Kidney epithelial cell (primary cell): ENCODE results near the gene EXTL2. TPM values are rescaled to one million over a fixed set of nuclear protein-coding genes. Genes with fewer than 3 reads are reported as not detected.

Experiments
- DNase-seq: peaks from one replicate; pipeline ENCODE4 v3.0.0-alpha.2; 2010; ENCODE audit warnings: low read depth
- H3K27me3 ChIP-seq: 2 replicates; pipeline ENCODE4 v1.6.0; 2011; ENCODE audit warnings: low read length; ENCODE audit not compliant: control insufficient read depth, insufficient read depth
- H3K36me3 ChIP-seq: 2 replicates; pipeline ENCODE4 v1.5.1; 2011; ENCODE audit warnings: low read length; ENCODE audit not compliant: control insufficient read depth, insufficient read depth
- H3K4me3 ChIP-seq: 2 replicates; pipeline ENCODE4 v1.5.1; 2011; ENCODE audit warnings: low read depth, mild to moderate bottlenecking, control low read depth, low read length
- total RNA-seq: library from RNA; depleted of rRNA; stranded (reverse); fragments of >200 nt; gene quantifications from 2 replicates; pipeline ENCODE4 v1.2.3, GENCODE V29; 2015
- TF ChIP-seq, protein P1 (sequence below): IDR thresholded peaks from 2 replicates; pipeline ENCODE4 v1.5.1; 2011; ENCODE audit warnings: mild to moderate bottlenecking, moderate library complexity, low read length, control low read depth, inconsistent platforms; ENCODE audit not compliant: insufficient read depth, poor library complexity, severe bottlenecking

Gene EXTL2
- total RNA-seq, 1 donor from 2014 or later, result 10.2 TPM

DNA sequence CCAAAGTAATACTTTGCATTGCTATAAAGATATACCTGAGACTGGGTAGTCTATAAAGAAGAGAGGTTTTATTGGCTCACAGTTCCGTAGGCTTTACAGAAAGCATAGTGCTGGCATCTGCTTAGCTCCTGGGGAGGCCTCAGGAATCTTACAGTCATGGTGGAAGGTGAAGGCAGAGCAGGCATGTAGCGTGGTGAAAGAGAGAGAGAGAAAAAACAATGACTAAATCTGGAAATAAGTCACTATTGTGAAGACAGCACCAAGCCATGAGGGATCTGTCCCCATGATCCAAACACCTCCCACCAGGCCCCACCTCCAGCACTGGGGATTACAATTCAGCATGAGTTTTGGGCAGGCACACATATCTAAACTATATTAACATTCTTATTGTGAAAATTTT, 31.6 kb upstream of the EXTL2 start:
- TF ChIP-seq, protein P1, sequence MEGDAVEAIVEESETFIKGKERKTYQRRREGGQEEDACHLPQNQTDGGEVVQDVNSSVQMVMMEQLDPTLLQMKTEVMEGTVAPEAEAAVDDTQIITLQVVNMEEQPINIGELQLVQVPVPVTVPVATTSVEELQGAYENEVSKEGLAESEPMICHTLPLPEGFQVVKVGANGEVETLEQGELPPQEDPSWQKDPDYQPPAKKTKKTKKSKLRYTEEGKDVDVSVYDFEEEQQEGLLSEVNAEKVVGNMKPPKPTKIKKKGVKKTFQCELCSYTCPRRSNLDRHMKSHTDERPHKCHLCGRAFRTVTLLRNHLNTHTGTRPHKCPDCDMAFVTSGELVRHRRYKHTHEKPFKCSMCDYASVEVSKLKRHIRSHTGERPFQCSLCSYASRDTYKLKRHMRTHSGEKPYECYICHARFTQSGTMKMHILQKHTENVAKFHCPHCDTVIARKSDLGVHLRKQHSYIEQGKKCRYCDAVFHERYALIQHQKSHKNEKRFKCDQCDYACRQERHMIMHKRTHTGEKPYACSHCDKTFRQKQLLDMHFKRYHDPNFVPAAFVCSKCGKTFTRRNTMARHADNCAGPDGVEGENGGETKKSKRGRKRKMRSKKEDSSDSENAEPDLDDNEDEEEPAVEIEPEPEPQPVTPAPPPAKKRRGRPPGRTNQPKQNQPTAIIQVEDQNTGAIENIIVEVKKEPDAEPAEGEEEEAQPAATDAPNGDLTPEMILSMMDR, result no peak
- no peaks in the 10 kb centered on the region for H3K36me3 ChIP-seq
- no peaks in the 10 kb centered on the region for H3K27me3 ChIP-seq
- no peak overlapping the region for H3K4me3 ChIP-seq
- no peak for DNase-seq

DNA sequence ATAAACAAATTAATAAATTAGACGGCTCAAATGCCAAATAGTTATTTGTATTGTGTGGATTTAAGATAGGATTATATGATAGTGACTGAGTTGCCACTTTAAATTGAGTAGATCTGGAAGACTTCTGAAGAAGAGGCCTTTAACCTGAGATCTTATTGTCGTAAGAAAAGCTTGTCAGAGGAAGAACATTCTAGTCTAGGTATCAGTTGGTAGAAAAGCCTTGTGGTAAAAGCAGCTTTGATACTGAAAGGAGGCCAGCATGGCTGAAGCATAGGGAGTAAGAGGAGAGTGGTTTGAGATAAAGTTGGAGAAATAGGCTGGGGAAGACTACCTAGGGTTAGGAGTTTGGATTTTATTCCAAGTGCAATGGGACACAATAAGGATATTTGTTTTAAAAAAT, 30.3 kb upstream of the EXTL2 start:
- no peaks in the 10 kb centered on the region for H3K36me3 ChIP-seq
- TF ChIP-seq, protein P1, result no peak
- H3K27me3 ChIP-seq, result no peaks in the 10 kb centered on the region
- DNase-seq, result no peak
- no peak overlapping the region for H3K4me3 ChIP-seq

DNA sequence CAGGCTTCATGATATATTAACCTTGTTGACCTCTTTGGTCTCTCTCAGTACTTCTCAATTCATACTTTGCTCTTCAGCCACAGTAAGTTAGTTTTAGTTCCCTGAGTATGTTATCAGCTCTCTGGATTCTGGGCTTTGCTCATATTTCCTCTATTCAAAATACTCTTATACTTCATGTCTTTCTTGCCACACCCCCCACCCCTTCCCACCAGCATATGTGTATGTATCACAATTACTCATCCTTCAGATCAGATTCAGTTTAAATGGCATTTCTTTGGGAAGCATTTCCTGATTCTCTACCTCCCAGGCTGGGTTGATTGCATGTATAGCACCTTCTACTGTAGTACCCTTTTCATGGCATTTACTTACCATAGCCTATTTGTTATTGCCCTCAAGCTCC, 29.6 kb upstream of the EXTL2 start:
- TF ChIP-seq, protein P1, result no peak
- no peak for DNase-seq
- H3K4me3 ChIP-seq, result no peak overlapping the region
- H3K36me3 ChIP-seq, result no peaks in the 10 kb centered on the region
- H3K27me3 ChIP-seq, result no peaks in the 10 kb centered on the region

DNA sequence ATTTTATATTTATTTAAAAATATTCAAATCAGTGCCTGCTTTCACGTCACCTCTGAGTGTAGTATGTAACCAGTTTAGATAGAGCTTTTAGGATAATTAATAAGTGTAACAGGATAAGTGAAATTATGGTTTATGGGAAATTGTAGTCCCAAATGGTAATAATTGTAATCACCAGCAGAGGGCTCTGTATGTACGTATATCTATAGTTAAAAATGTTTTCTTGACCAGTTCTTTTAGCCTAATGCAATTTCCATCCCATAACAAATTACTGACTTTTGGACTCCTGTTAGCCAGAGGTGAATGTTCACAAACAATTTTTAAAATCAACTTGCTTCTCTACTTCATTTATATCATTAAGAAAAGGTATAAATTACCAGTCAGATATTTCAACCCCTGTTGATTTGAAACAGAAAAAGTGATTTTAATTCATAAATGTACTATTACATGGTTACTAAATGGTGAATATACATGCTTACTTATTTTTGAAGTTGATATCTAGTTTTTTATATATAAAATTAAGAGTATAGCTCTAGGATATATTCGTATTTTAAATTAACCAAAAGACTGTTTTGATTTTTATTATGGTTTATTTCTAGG, 26.6 kb upstream of the EXTL2 start:
- TF ChIP-seq, protein P1, result peak; percentile 38
- Histone ChIP-seq H3K27me3 (no peaks in the 10 kb centered on the region), H3K4me3 (no peak overlapping the region), H3K36me3 (no peaks in the 10 kb centered on the region)
- no peak for DNase-seq

DNA sequence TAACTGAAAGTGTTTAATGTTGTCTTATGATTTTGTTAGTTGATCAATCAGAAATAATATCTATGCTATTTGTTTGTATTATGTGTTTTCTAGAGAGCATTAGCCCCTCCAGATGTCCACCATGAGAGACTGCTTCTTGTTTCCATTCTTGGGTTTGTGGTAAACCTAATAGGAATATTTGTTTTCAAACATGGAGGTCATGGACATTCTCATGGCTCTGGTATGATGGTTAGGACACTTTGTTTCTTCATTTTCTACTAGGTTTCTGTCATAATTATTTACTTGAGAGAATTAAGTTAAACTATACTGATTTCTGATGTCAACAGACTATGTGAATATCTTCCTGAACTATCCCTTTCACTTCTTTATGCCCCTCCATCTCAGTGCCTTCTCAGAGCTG, 17.4 kb upstream of the EXTL2 start:
- DNase-seq, result no peak
- H3K27me3 ChIP-seq, result no peaks in the 10 kb centered on the region
- TF ChIP-seq, protein P1, result no peak
- H3K4me3 ChIP-seq, result no peak overlapping the region
- no peaks in the 10 kb centered on the region for H3K36me3 ChIP-seq

DNA sequence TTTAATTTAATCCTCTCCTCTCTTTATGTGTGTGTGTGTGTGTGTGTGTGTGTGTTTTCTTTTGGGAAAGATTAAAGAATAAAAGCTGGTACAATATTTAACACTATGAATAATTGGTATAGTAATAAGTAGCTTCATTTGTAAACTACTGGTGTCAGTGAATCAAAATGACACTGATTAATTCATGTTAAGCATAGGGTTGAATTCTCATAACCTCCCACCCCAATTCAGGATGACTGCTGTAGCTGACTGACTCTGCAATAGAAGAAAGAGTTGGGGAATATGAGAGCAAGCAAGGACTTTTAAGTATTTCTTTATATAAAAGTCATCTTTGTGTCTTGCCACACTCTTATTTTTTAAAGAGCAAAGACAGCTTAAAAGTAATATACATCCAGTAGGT, 14.4 kb upstream of the EXTL2 start:
- H3K36me3 ChIP-seq, result no peaks in the 10 kb centered on the region

More for the DNA sequence above, 14.4 kb upstream of the EXTL2 start:
- Histone ChIP-seq H3K27me3 (no peaks in the 10 kb centered on the region), H3K4me3 (no peak overlapping the region)
- TF ChIP-seq, protein P1, result no peak
- DNase-seq, result no peak
